NCI-H1417 (cell line): ENCODE results near the gene NFE2L2.
"Not testable (repeated sequence)": the region's sequence is repeated elsewhere in the genome, so short reads cannot be mapped to it uniquely, and the experiment has no call there.

Experiments used
- DNase-seq, 3 experiments: peaks; one replicate each; lab custom pipeline; 2025; lab: John Stamatoyannopoulos, UW

Gene NFE2L2

GRCh38 chr2:177264693-177265587, at the start of gene NFE2L2:
NFE2L2 (minus strand) TSS chr2:177264727; CDS start chr2:177264576, 151 bp downstream.
- DNase-seq: peak; percentile 69 to 91 (median 89)

- no peak for DNase-seq
Observed at GRCh38 chr2:177314194-177314593, 49.7 kb upstream of the NFE2L2 start.

- peak in 1 of 3 experiments; percentile 37 for DNase-seq
Observed at GRCh38 chr2:177313162-177313781, 48.7 kb upstream of the NFE2L2 start.

GRCh38 chr2:177312562-177312961, 48.0 kb upstream of the NFE2L2 start:
- DNase-seq: no peak

GRCh38 chr2:177309672-177310309, 45.3 kb upstream of the NFE2L2 start:
- not testable (repeated sequence) for DNase-seq

GRCh38 chr2:177306550-177306949, 42.0 kb upstream of the NFE2L2 start:
- DNase-seq: no peak

- DNase-seq: no peak
Observed at GRCh38 chr2:177303939-177304338, 39.4 kb upstream of the NFE2L2 start.

- no peak for DNase-seq
Observed at GRCh38 chr2:177302552-177302951, 38.0 kb upstream of the NFE2L2 start.

- DNase-seq: no peak
Observed at GRCh38 chr2:177298191-177298590, 33.7 kb upstream of the NFE2L2 start.

GRCh38 chr2:177296040-177296439, 31.5 kb upstream of the NFE2L2 start:
- peak in 1 of 3 experiments; percentile 27 for DNase-seq

- DNase-seq: no peak
Observed at GRCh38 chr2:177295484-177295883, 31.0 kb upstream of the NFE2L2 start.

GRCh38 chr2:177291701-177292100, 27.2 kb upstream of the NFE2L2 start:
- DNase-seq: no peak

GRCh38 chr2:177289824-177290628, 25.5 kb upstream of the NFE2L2 start:
- no peak for DNase-seq

GRCh38 chr2:177287814-177288213, 23.3 kb upstream of the NFE2L2 start:
- no peak for DNase-seq

GRCh38 chr2:177285892-177286715, 21.6 kb upstream of the NFE2L2 start:
- DNase-seq: no peak

- no peak for DNase-seq
Observed at GRCh38 chr2:177284531-177284930, 20.0 kb upstream of the NFE2L2 start.

- no peak for DNase-seq
Observed at GRCh38 chr2:177283906-177284305, 19.4 kb upstream of the NFE2L2 start.

- DNase-seq: no peak
Observed at GRCh38 chr2:177282787-177283572, 18.5 kb upstream of the NFE2L2 start.

GRCh38 chr2:177282181-177282641, 17.7 kb upstream of the NFE2L2 start:
- peak in 1 of 3 experiments; percentile 55 for DNase-seq
